ENCODE measurements around the gene CD83.

- TF ChIP-seq CTCF (IDR thresholded peaks at IDR 0.05) (no peak), EP300 (IDR thresholded peaks at IDR 0.05) (no peak)
Measured at GRCh38 chr6:14134211-14134910, 16.8 kb downstream of the CD83 start.

Data from stomach (tissue), 4 donors.